Thyroid gland (tissue), 4 donors: ENCODE measurements around the gene NXN. TPM values are rescaled to one million over a fixed set of nuclear protein-coding genes. Genes with fewer than 3 reads are reported as not detected.

Experiments used
- DNase-seq, 2 donors: peaks; one replicate each; pipeline ENCODE4 v3.0.0-alpha.2; 2019
- H3K27ac ChIP-seq, 3 donors: fragments of 200-600 bp; sonication (generic); 1 replicate in 2 of 3; 2 replicates in 1 of 3; pipeline ENCODE4 v1.5.1; 2016 to 2019; ENCODE audit warnings: mild to moderate bottlenecking in 1 of 3, moderate library complexity in 1 of 3
- H3K27me3 ChIP-seq: fragments of 200-600 bp; sonication (generic); one replicate; pipeline ENCODE4 v1.5.1; 2019
- H3K36me3 ChIP-seq, 2 donors: fragments of 200-600 bp; sonication (generic); one replicate each; pipeline ENCODE4 v1.5.1; 2016 to 2019
- H3K4me1 ChIP-seq, 2 donors: fragments of 200-600 bp; sonication (generic); one replicate each; pipeline ENCODE4 v1.5.1; 2017 to 2019
- H3K4me3 ChIP-seq, 3 donors: fragments of 200-600 bp; sonication (generic); replicated peaks in 1 of 3; 1 replicate in 2 of 3; 2 replicates in 1 of 3; pipeline ENCODE4 v1.5.1; 2016; ENCODE audit warnings: mild to moderate bottlenecking in 1 of 3
- H3K9me3 ChIP-seq: fragments of 200-600 bp; sonication (generic); one replicate; pipeline ENCODE4 v1.5.1; 2017
- POLR2A ChIP-seq, 2 donors: fragments of 450-650 bp; IDR thresholded peaks; one replicate each; pipeline ENCODE4 v1.6.1; 2017; ENCODE audit warnings: antibody characterized with exemption in 2 of 2, mild to moderate bottlenecking in 2 of 2, moderate library complexity in 1 of 2
- WGBS, 2 donors: methylation state at CpG; one replicate each; pipeline ENCODE4 v1.1.5; 2017; 5-methylcytosine and 5-hydroxymethylcytosine counted together
- intact Hi-C: fragments of 100-400 bp; cut with DNase I; formaldehyde crosslinking; loops from one replicate; pipeline ENCODE4 v1.15.1; 2023
- total RNA-seq, 4 donors: library from RNA; depleted of rRNA; stranded (reverse); fragments of >200 nt; gene quantifications; one replicate each; pipeline ENCODE4 v1.2.3, GENCODE V29; 2016
- TF ChIP-seq, protein P1 (sequence below), 6 experiments: fragments of 200-600 bp in 3 of 6; fragments of 450-650 bp in 3 of 6; sonication (generic) in 3 of 6; IDR thresholded peaks; one replicate each; pipeline ENCODE4 v1.5.1; 2016 to 2019; ENCODE audit warnings: antibody characterized with exemption in 6 of 6, mild to moderate bottlenecking in 2 of 6, inconsistent platforms in 1 of 6, moderate library complexity in 1 of 6

The NXN gene
- total RNA-seq, 4 donors from 2014 or later: 14.5 to 18.3 (median 17.2) TPM

DNA sequence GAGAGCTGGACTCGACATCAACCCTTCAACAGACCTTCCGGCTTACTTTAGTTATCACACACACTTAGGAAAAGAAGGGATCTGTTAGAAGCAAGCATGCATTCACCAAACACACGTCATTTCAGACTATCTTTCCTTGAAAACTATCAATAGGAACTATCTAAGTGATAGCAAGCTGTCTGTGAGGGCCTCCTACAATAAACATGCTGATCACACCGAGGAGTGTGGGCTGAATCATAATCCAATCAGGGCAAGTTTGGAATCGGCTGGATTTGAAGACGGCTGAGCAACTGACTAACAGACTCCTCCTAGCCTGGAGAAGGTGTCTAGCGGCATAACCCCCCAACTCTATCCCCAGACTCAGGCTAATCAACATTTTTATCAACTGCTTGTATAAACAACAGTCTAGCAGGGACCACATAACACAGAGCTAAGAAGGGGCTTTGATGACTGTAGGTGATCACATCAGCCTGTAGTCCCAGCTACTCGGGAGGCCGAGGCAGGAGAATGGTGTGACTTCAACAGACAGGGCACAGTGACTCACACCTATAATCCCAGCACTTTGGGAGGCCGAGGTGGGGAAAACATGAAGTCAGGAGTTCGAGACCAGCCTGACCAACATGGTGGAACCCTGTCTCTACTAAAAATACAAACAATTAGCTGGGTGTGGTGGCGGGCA lies 14.1 kb downstream of the NXN start:
- H3K4me1 ChIP-seq: peaks cover 0 to 9% of the 10 kb centered on the region in 2 donors
- H3K9me3 ChIP-seq: no peaks in the 10 kb centered on the region
- no peaks in the 10 kb centered on the region for H3K27me3 ChIP-seq
- TF ChIP-seq, protein P1, sequence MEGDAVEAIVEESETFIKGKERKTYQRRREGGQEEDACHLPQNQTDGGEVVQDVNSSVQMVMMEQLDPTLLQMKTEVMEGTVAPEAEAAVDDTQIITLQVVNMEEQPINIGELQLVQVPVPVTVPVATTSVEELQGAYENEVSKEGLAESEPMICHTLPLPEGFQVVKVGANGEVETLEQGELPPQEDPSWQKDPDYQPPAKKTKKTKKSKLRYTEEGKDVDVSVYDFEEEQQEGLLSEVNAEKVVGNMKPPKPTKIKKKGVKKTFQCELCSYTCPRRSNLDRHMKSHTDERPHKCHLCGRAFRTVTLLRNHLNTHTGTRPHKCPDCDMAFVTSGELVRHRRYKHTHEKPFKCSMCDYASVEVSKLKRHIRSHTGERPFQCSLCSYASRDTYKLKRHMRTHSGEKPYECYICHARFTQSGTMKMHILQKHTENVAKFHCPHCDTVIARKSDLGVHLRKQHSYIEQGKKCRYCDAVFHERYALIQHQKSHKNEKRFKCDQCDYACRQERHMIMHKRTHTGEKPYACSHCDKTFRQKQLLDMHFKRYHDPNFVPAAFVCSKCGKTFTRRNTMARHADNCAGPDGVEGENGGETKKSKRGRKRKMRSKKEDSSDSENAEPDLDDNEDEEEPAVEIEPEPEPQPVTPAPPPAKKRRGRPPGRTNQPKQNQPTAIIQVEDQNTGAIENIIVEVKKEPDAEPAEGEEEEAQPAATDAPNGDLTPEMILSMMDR (IDR thresholded peaks at IDR 0.05): no peak
- TF ChIP-seq POLR2A (IDR thresholded peaks at IDR 0.05): no peak
- H3K36me3 ChIP-seq: no peaks in the 10 kb centered on the region
- H3K4me3 ChIP-seq: no peak overlapping the region
- intact Hi-C loops: no loop called here
- 84 to 86% methylated on average over 12 of the region's 12 CpGs for WGBS, 2 donors
- no peak overlapping the region for H3K27ac ChIP-seq
- no peak for DNase-seq

DNA sequence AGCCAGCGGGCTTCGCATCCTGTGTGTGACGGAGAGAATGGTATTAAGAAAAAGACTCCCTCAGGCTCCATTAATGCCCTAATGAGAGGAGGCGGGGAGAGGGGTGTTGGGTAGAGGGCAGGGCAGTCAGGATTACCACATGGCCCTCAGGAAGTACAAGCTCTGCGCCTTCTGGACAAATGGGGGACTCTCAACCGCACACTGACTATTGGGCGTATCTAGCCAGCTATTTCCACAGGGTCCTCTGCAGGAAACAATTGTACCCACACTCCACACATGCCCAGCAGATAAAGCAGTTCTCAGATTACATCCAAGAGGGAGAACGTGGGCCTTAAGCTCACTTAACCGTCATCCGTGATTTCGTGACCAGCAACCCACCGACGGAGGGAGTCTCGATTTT lies 14.7 kb downstream of the NXN start:
- Histone ChIP-seq H3K4me1 (peaks cover 0 to 6% of the 10 kb centered on the region in 2 donors), H3K9me3 (no peaks in the 10 kb centered on the region), H3K27me3 (no peaks in the 10 kb centered on the region), H3K36me3 (no peaks in the 10 kb centered on the region), H3K4me3 (no peak overlapping the region), H3K27ac (no peak overlapping the region)
- intact Hi-C loops: no loop called here
- 80 to 83% methylated on average over 14 of the region's 14 CpGs for WGBS, 2 donors
- TF ChIP-seq, protein P1 (IDR thresholded peaks at IDR 0.05): no peak
- no peak for DNase-seq

DNA sequence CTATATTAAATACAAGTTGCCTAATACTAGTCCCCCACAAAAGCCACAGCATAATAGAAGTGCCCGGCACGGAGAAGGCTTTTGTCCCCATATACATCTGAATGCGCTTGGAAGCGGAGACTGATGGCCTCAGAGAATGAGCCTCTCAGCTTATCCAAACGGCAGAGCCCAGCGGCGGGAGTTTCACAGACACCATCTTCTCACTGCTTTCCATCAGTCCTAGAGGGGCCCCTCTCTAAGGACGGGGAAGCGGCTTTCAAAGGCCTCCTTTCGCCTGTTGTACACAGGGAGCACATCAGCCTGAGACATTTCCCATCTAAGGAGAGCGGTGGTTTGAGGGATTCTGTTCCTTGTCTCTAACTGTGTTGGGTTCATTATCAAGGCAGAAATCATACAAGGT lies 16.9 kb downstream of the NXN start:
- TF ChIP-seq POLR2A (IDR thresholded peaks at IDR 0.05): no peak
- TF ChIP-seq, protein P1 (IDR thresholded peaks at IDR 0.05): no peak
- Histone ChIP-seq H3K4me3 (no peak overlapping the region), H3K4me1 (peaks cover 0 to 6% of the 10 kb centered on the region in 2 donors), H3K36me3 (no peaks in the 10 kb centered on the region), H3K27ac (no peak overlapping the region), H3K27me3 (no peaks in the 10 kb centered on the region), H3K9me3 (no peaks in the 10 kb centered on the region)
- intact Hi-C loops: no loop called here
- no peak for DNase-seq
- 69 to 70% methylated on average over 11 of the region's 11 CpGs for WGBS, 2 donors

DNA sequence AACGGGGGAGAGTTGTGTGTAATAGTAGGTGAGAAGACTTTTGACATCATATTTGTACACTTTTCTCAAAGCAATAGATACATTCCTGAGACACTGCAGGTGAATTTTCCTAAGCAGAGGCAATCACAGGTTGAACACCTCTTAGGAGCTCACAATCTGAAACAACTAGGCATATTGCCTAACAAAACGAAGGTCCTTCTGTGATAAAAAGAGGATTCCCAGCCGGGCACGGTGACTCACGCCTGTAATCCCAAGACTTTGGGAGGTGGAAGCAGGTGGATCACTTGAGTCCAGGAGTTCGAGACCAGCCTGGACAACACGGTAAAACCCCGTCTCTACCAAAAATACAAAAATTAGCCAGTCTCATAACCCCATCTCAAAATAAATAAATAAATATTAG lies 17.4 kb downstream of the NXN start:
- no peaks in the 10 kb centered on the region for H3K36me3 ChIP-seq
- peaks cover 0 to 6% of the 10 kb centered on the region in 2 donors for H3K4me1 ChIP-seq
- TF ChIP-seq, protein P1 (IDR thresholded peaks at IDR 0.05): no peak
- no peak for TF ChIP-seq POLR2A (IDR thresholded peaks at IDR 0.05)
- peak; percentile 37 to 66 for DNase-seq
- WGBS, 2 donors: 56 to 72% methylated on average over 8 of the region's 8 CpGs
- H3K27ac ChIP-seq: peak overlapping the region in 1 of 3 donors; percentile 4
- no peaks in the 10 kb centered on the region for H3K27me3 ChIP-seq
- no peaks in the 10 kb centered on the region for H3K9me3 ChIP-seq
- intact Hi-C loops: no loop called here
- H3K4me3 ChIP-seq: no peak overlapping the region

DNA sequence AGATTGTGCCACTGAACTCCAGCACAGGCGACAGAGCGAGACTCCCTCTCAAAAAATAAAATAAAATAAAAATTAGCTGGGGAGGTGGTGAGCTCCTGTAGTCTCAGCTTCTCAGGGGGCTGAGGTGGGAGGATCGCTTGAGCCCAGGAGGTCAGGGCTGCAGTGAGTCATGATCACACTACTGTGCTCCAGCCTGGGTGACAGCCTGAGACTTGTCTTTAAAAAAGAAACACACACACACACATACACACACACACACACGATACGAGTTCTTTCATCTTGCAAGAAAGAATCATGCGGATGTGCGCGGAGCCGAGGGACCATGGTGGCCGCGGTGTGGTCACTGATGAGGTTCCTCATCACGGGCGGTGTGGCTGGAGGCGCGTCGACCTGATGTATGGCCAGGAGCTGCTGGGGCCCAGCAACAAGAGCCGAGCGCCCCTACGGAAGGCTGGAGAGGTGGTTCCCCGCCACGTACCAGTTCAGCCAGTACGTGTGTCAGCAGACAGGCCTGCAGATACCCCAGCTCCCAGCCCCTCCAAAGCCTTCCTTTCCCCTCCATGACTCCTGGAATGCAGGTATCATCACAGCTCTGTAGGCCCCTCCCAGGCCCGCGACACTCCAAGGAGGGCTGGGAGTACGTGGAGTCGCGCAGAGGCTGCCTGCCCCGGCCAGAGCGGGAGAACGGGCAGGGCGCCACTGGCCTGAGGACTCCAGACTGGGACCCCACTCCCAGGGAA lies 20.7 kb downstream of the NXN start:
- no peaks in the 10 kb centered on the region for H3K36me3 ChIP-seq
- no peaks in the 10 kb centered on the region for H3K9me3 ChIP-seq
- 92 to 93% methylated on average over 31 of the region's 31 CpGs for WGBS, 2 donors
- no peak for DNase-seq
- H3K4me1 ChIP-seq: peaks cover 0 to 15% of the 10 kb centered on the region in 2 donors
- intact Hi-C loops: no loop called here
- TF ChIP-seq, protein P1 (IDR thresholded peaks at IDR 0.05): no peak
- no peak for TF ChIP-seq POLR2A (IDR thresholded peaks at IDR 0.05)
- H3K27me3 ChIP-seq: no peaks in the 10 kb centered on the region
- no peak overlapping the region for H3K4me3 ChIP-seq
- H3K27ac ChIP-seq: no peak overlapping the region
